ENCODE results near the gene SMARCC2. TPM values are rescaled to one million over a fixed set of nuclear protein-coding genes. Genes with fewer than 3 reads are reported as not detected.

The SMARCC2 gene
- total RNA-seq, 1 experiment from 2014 or later = 94.8 TPM

DNA sequence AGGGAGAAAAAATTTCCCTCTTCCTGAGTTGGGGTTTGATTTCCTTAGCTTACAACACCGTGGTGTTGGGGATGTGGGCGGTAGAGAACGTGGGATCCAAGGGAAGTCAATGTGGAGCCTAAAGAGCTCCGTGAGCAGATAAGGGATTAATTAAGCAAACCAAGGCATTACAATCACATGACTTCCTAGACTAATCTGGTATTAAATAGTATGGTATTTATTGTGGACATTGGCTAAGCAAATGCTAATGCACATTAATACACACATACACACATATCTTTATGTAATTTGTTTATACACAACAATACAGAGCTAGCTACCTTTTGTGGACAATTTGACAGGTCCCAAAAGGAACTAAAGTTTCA, 33.2 kb upstream of the SMARCC2 start:
- intact Hi-C loops (cut with micrococcal nuclease; ENCODE audit: unreplicated experiment) = loop anchor here (1.0 to 5.0 kb wide), 2 partner anchors 8 to 35 kb away; partner anchors contain the start of genes ANKRD52 and SLC39A5

DNA sequence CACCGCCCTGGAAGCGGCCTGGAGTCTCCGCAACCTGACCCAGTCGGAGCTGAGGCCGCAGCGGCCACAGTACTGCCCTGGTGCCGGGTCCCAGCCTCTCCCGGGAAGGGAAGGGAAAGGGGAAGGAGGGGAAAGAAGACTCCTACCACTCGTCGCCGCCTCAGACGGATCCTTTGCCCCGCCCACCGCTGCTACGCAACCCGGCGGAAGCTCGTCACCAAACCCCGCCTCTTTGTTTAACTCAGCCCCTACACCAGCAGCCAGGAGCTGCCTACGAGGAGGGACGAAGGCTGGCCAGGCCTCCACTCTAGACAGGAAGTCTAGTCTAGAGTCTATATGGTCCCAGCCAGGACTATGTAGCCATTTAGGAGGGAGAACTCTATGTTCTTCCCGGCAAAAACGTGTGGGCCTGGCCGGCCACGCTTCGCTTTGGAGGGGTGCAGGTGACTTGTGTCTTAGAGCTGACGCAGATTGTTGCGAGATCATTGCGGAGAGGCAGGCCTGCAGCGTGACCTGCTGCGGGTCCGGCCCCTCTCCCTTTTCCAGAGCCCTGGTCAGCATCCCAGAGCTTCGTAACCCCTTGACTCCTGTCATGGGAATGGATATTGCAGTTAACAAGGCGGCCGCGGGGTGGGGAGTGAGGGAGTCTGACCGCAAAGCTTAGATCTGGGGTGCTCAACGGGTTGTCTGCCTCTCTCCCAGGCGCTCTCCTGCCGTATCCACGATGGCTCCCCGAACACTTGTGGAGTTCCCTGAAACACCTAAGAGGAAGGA, 32.7 kb upstream of the SMARCC2 start, which contains the start of gene RNF41:
Gene RNF41 (minus strand): TSS at position 166 of the 774 bp plus-strand sequence. CDS start 7,875 bp downstream, outside the sequence.
- TF ChIP-seq CTCF (IDR thresholded peaks at IDR 0.05; ENCODE audit: insufficient read depth in 1 of 2, low read depth in 1 of 2, low read length in 1 of 2, severe bottlenecking in 1 of 2, unreplicated experiment in 1 of 2) = peak in 1 of 2 experiments; percentile 16
- peaks cover under 1% of the 10 kb centered on the region for H3K4me1 Mint-ChIP-seq (ENCODE audit: low read depth, unreplicated experiment)
- no peaks in the 10 kb centered on the region for H3K36me3 ChIP-seq (ENCODE audit: control insufficient read depth, insufficient read depth, low read length)
- ChIA-PET POLR2A (interaction anchor here (0.6 to 2.8 kb wide), 24 partner anchors 9 to 1121 kb away, joined by 3 to 19 read pairs (median 5); partner anchors contain the start of genes ANKRD52, CNPY2, COQ10A and ESYT1), CTCF (interaction anchor here (0.6 to 4.2 kb wide), 18 partner anchors 9 to 175 kb away, joined by 3 to 61 read pairs (median 6); partner anchors contain the start of genes ANKRD52, COQ10A, ESYT1 and SMARCC2)
- no peaks in the 10 kb centered on the region for H3K9me3 ChIP-seq
- intact Hi-C loops (cut with micrococcal nuclease; ENCODE audit: unreplicated experiment) = loop anchor here (1.0 to 5.0 kb wide), 2 partner anchors 8 to 35 kb away; partner anchors contain the start of genes ANKRD52 and SLC39A5
- peak; percentile 97 to 98 for DNase-seq
- TSS peak; percentile 65 for BruUV-seq (replicated peaks)
- no peaks in the 10 kb centered on the region for H3K27me3 ChIP-seq (replicated peaks; ENCODE audit: control insufficient read depth, insufficient read depth, low read length)
- no peaks in the 10 kb centered on the region for H3K27me3 Mint-ChIP-seq (ENCODE audit: insufficient read depth, unreplicated experiment)
- peaks cover 4% of the 10 kb centered on the region for H3K4me1 ChIP-seq
- H3K36me3 Mint-ChIP-seq (ENCODE audit: insufficient read depth, unreplicated experiment) = peaks cover 41% of the 10 kb centered on the region
- peak within 1 kb of the TSS; percentile 66 for H3K4me3 ChIP-seq (ENCODE audit: low read depth, low read length)
- peak within 1 kb of the TSS; percentile 99 for H3K4me3 Mint-ChIP-seq (ENCODE audit: unreplicated experiment)
- H3K9me3 Mint-ChIP-seq (ENCODE audit: unreplicated experiment) = peaks cover under 1% of the 10 kb centered on the region
- peak within 1 kb of the TSS; percentile 98 for H3K27ac Mint-ChIP-seq (ENCODE audit: unreplicated experiment)

More for the DNA sequence above, 33.2 kb upstream of the SMARCC2 start:
- H3K27me3 Mint-ChIP-seq (ENCODE audit: insufficient read depth, unreplicated experiment) = no peaks in the 10 kb centered on the region
- no peak for DNase-seq
- CTCF ChIA-PET = interaction anchor here (0.6 to 4.2 kb wide), 13 partner anchors 9 to 175 kb away, joined by 3 to 61 read pairs (median 13); partner anchors contain the start of genes ANKRD52, COQ10A, ESYT1 and SMARCC2
- TF ChIP-seq CTCF (IDR thresholded peaks at IDR 0.05; ENCODE audit: insufficient read depth in 1 of 2, low read depth in 1 of 2, low read length in 1 of 2, severe bottlenecking in 1 of 2, unreplicated experiment in 1 of 2) = no peak
- Histone ChIP-seq H3K36me3 (ENCODE audit: control insufficient read depth, insufficient read depth, low read length) (no peaks in the 10 kb centered on the region), H3K4me1 (peaks cover 4% of the 10 kb centered on the region), H3K9me3 (no peaks in the 10 kb centered on the region), H3K27me3 (replicated peaks; ENCODE audit: control insufficient read depth, insufficient read depth, low read length) (no peaks in the 10 kb centered on the region), H3K4me3 (ENCODE audit: low read depth, low read length) (peak overlapping the region; percentile 59)
- H3K36me3 Mint-ChIP-seq (ENCODE audit: insufficient read depth, unreplicated experiment) = peaks cover 35% of the 10 kb centered on the region
- POLR2A ChIA-PET = interaction anchor here (1.1 to 2.8 kb wide), 11 partner anchors 8 to 138 kb away, joined by 3 to 19 read pairs (median 9); partner anchors contain the start of genes ANKRD52, CNPY2, SMARCC2 and STAT2
- BruUV-seq (replicated peaks) = TSS peak; percentile 31
- H3K4me3 Mint-ChIP-seq (ENCODE audit: unreplicated experiment) = peak overlapping the region; percentile 99
- peak overlapping the region; percentile 98 for H3K27ac Mint-ChIP-seq (ENCODE audit: unreplicated experiment)
- H3K4me1 Mint-ChIP-seq (ENCODE audit: low read depth, unreplicated experiment) = no peaks in the 10 kb centered on the region
- no peaks in the 10 kb centered on the region for H3K9me3 Mint-ChIP-seq (ENCODE audit: unreplicated experiment)

DNA sequence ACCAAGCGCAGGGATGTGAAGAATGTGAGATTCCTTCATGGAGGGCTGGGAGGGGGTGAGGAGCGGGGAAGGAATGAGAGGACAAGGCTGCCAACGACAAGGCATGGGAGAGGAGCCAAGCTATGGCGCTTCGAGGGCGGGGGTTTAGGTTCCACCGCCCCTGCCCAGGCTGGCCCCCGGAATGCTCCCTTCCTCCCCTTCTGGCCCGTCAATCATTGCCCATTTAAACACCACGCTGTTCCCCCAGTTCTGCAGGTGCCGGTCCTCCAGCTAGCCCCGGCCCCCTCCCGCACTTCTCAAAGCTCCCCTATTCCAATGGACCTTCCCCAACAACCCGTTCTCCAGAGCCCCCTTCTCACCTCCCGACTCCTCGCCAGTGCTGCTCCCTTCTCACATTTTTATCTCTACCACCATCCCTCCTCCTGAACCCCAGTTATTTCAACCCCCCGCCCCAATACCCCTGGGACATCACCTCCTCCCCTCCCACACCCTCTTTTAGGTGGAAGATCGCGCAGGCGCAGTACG, 32.0 kb upstream of the SMARCC2 start:
- H3K9me3 Mint-ChIP-seq (ENCODE audit: unreplicated experiment) = peaks cover 7% of the 10 kb centered on the region
- Histone ChIP-seq H3K27me3 (replicated peaks; ENCODE audit: control insufficient read depth, insufficient read depth, low read length) (no peaks in the 10 kb centered on the region), H3K9me3 (no peaks in the 10 kb centered on the region), H3K4me1 (peaks cover 4% of the 10 kb centered on the region), H3K36me3 (ENCODE audit: control insufficient read depth, insufficient read depth, low read length) (no peaks in the 10 kb centered on the region), H3K4me3 (ENCODE audit: low read depth, low read length) (peak overlapping the region; percentile 66)
- TF ChIP-seq CTCF (IDR thresholded peaks at IDR 0.05; ENCODE audit: insufficient read depth in 1 of 2, low read depth in 1 of 2, low read length in 1 of 2, severe bottlenecking in 1 of 2, unreplicated experiment in 1 of 2) = no peak
- peak; percentile 60 to 65 for DNase-seq
- intact Hi-C loops (cut with micrococcal nuclease; ENCODE audit: unreplicated experiment) = loop anchor here (5.0 kb wide), 1 partner anchor 36 kb away; the partner anchor contains the start of gene ANKRD52
- peaks cover 45% of the 10 kb centered on the region for H3K36me3 Mint-ChIP-seq (ENCODE audit: insufficient read depth, unreplicated experiment)
- peak overlapping the region; percentile 98 for H3K27ac Mint-ChIP-seq (ENCODE audit: unreplicated experiment)
- peaks cover 7% of the 10 kb centered on the region for H3K4me1 Mint-ChIP-seq (ENCODE audit: low read depth, unreplicated experiment)
- ChIA-PET CTCF (interaction anchor here (0.6 to 4.2 kb wide), 14 partner anchors 10 to 103 kb away, joined by 3 to 61 read pairs (median 10); partner anchors contain the start of genes ANKRD52, COQ10A, SMARCC2 and ZC3H10), POLR2A (interaction anchor here (0.7 to 2.8 kb wide), 22 partner anchors 10 to 248 kb away, joined by 3 to 19 read pairs (median 5); partner anchors contain the start of genes ANKRD52, CNPY2, COQ10A and ESYT1)
- H3K27me3 Mint-ChIP-seq (ENCODE audit: insufficient read depth, unreplicated experiment) = no peaks in the 10 kb centered on the region
- H3K4me3 Mint-ChIP-seq (ENCODE audit: unreplicated experiment) = peak overlapping the region; percentile 99
- TSS peak; percentile 77 for BruUV-seq (replicated peaks)
